Measurements from ENCODE around the gene PXK. TPM values are rescaled to one million over a fixed set of nuclear protein-coding genes. Genes with fewer than 3 reads are reported as not detected.

PXK gene
- total and polyA plus RNA-seq, 2 donors from 2014 or later = 21.6 to 24.8 TPM

GRCh38 chr3:58352626-58353025, 19.9 kb downstream of the PXK start:
- intact Hi-C loops (cut with DNase I) = no loop called here
- DNase-seq = no peak

GRCh38 chr3:58353722-58354553, 21.2 kb downstream of the PXK start:
- H3K4me3 ChIP-seq (ENCODE audit: low read length in 3 of 3) = no peak overlapping the region
- intact Hi-C loops (cut with DNase I) = no loop called here
- H3K27me3 ChIP-seq (ENCODE audit: control insufficient read depth, insufficient read depth, low read length) = no peaks in the 10 kb centered on the region
- H3K36me3 ChIP-seq (ENCODE audit: control insufficient read depth in 2 of 3, insufficient read depth in 3 of 3, low read length in 3 of 3) = no peaks in the 10 kb centered on the region
- peaks cover 0 to 10% (median 8%) of the 10 kb centered on the region in 3 donors for H3K4me1 ChIP-seq (ENCODE audit: control insufficient read depth in 2 of 3, insufficient read depth in 2 of 3, low read depth in 1 of 3, low read length in 3 of 3)
- H3K9me3 ChIP-seq (ENCODE audit: control insufficient read depth in 2 of 3, insufficient read depth in 1 of 3, low read length in 3 of 3) = no peaks in the 10 kb centered on the region
- no peak for FAIRE-seq
- TF ChIP-seq CTCF (IDR thresholded peaks at IDR 0.05; ENCODE audit: borderline replicate concordance, extremely low read depth, insufficient read depth) = no peak
- H3K27ac ChIP-seq (ENCODE audit: low read depth in 2 of 2, low read length in 2 of 2) = no peak overlapping the region
- no peak overlapping the region for H3K9ac ChIP-seq (ENCODE audit: low read length in 3 of 3)
- no peak for DNase-seq

More at GRCh38 chr3:58352626-58353025, 19.9 kb downstream of the PXK start:
- FAIRE-seq = no peak
- TF ChIP-seq CTCF (IDR thresholded peaks at IDR 0.05; ENCODE audit: borderline replicate concordance, extremely low read depth, insufficient read depth) = no peak
- no peak overlapping the region for H3K9ac ChIP-seq (ENCODE audit: low read length in 3 of 3)
- H3K36me3 ChIP-seq (ENCODE audit: control insufficient read depth in 2 of 3, insufficient read depth in 3 of 3, low read length in 3 of 3) = no peaks in the 10 kb centered on the region
- peaks cover 0 to 11% (median 10%) of the 10 kb centered on the region in 3 donors for H3K4me1 ChIP-seq (ENCODE audit: control insufficient read depth in 2 of 3, insufficient read depth in 2 of 3, low read depth in 1 of 3, low read length in 3 of 3)
- H3K4me3 ChIP-seq (ENCODE audit: low read length in 3 of 3) = no peak overlapping the region
- no peak overlapping the region for H3K27ac ChIP-seq (ENCODE audit: low read depth in 2 of 2, low read length in 2 of 2)
- H3K27me3 ChIP-seq (ENCODE audit: control insufficient read depth, insufficient read depth, low read length) = no peaks in the 10 kb centered on the region
- H3K9me3 ChIP-seq (ENCODE audit: control insufficient read depth in 2 of 3, insufficient read depth in 1 of 3, low read length in 3 of 3) = no peaks in the 10 kb centered on the region

GRCh38 chr3:58355179-58355578, 22.5 kb downstream of the PXK start:
- FAIRE-seq = no peak
- no peak overlapping the region for H3K4me3 ChIP-seq (ENCODE audit: low read length in 3 of 3)

More at GRCh38 chr3:58355179-58355578, 22.5 kb downstream of the PXK start:
- no peak for DNase-seq
- no peaks in the 10 kb centered on the region for H3K36me3 ChIP-seq (ENCODE audit: control insufficient read depth in 2 of 3, insufficient read depth in 3 of 3, low read length in 3 of 3)
- no peaks in the 10 kb centered on the region for H3K9me3 ChIP-seq (ENCODE audit: control insufficient read depth in 2 of 3, insufficient read depth in 1 of 3, low read length in 3 of 3)
- H3K27ac ChIP-seq (ENCODE audit: low read depth in 2 of 2, low read length in 2 of 2) = no peak overlapping the region
- peaks cover 0 to 8% (median 6%) of the 10 kb centered on the region in 3 donors for H3K4me1 ChIP-seq (ENCODE audit: control insufficient read depth in 2 of 3, insufficient read depth in 2 of 3, low read depth in 1 of 3, low read length in 3 of 3)
- intact Hi-C loops (cut with DNase I) = no loop called here
- no peaks in the 10 kb centered on the region for H3K27me3 ChIP-seq (ENCODE audit: control insufficient read depth, insufficient read depth, low read length)
- no peak overlapping the region for H3K9ac ChIP-seq (ENCODE audit: low read length in 3 of 3)
- TF ChIP-seq CTCF (IDR thresholded peaks at IDR 0.05; ENCODE audit: borderline replicate concordance, extremely low read depth, insufficient read depth) = no peak

Data from kidney (tissue), 14 donors.